Activated naive CD4-positive, alpha-beta T cell treated with anti-CD3 and anti-CD28 coated beads, Interleukin-2, amount 50 U/mL, for 16 hours (primary cell): ENCODE data around the gene DBET.
"Not testable (repeated sequence)": the region's sequence is repeated elsewhere in the genome, so short reads cannot be mapped to it uniquely, and the experiment has no call there.

Source experiments
- DNase-seq: peaks from one replicate; pipeline ENCODE4 v3.0.0-alpha.2; 2020

The DBET gene

GRCh38 chr4:190064342-190064741 is at the start of gene DBET:
DBET (plus strand) TSS chr4:190064502.
- DNase-seq: not testable (repeated sequence)

DNA sequence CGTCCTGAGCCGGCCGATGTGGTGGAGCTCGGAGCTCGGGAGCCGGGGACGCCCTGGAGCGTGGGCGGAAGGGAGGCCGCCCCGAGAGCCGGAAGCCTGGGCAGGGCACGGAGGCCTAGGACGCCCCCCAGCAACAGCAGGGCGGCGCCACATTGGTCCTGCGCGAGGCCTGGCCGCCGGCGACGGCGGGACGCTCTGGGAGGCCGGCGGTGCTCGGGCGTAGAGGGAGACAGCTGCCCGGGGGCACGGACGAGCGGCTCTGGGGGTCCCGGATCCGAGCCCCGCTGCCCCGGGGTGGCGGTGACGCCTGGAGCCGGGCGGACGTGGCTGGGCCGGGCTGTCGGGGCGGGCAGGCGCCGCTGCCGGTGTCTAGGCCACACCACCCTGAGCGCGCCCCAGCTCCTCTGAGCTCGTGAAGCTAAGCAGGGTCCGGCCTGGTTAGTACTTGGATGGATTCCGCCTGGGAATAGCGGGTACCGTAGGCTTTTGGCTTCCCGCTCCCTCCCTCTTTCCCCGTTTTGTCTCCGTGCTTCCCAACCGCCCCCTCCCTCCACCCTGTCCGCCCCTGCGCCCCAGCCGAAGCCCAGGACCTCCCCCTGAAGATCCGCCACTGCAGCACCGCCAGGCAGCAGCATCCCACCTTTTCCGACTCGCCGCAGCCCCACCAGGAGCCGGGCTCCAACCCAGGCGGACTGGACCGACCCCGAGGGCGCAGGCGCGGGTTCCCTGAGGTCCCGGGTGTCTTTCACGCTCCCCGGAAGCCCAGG is 49.3 kb upstream of the DBET start:
- no peak for DNase-seq

DNA sequence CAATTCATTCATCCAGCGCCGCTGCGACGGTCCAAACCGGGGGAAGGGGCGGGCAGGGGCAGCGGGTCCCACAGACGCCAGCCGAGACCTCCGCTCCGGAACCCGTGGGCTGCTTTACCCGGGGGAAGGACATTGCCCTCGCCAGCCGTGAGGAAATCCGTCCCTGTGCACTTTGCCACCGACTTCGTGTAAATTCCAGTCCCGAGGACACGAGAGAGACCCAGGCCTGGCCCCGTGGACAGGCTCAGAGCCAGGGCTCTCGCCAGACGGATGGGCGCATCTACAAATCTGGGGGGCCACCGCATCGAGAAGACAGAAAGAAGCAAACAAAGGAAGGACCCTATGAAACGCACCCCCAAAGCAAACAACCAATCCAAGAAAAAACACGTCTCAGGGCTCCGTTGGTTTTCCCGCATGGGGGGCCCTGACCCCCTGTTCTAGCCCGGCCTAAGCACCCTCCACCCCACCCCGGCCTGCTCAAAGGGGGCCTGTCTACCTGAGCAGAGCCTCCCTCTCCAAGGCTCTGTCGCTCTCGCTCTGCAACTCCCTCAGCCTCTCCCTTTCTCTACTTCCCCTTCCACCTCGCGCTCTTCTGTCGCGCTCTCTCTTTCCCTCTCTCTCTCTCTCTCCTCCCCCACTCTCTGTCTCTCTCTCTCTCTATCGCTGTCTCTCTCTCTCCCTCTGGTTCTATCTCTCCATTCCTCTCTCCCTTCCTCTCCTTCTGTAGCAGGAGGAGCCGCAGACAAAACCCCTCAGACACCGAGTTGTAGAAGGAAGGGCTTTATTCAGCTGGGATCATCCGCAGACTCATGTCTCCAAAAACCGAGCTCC is 48.5 kb upstream of the DBET start:
- no peak for DNase-seq

- no peak for DNase-seq
These were observed 47.7 kb upstream of the DBET start for GRCh38 chr4:190016369-190017289.

- DNase-seq: no peak
These were observed 46.7 kb upstream of the DBET start for GRCh38 chr4:190017357-190018200.

GRCh38 chr4:190018201-190018920 is 45.9 kb upstream of the DBET start:
- no peak for DNase-seq

- DNase-seq: no peak
These were observed 45.1 kb upstream of the DBET start for GRCh38 chr4:190019023-190019858.

DNA sequence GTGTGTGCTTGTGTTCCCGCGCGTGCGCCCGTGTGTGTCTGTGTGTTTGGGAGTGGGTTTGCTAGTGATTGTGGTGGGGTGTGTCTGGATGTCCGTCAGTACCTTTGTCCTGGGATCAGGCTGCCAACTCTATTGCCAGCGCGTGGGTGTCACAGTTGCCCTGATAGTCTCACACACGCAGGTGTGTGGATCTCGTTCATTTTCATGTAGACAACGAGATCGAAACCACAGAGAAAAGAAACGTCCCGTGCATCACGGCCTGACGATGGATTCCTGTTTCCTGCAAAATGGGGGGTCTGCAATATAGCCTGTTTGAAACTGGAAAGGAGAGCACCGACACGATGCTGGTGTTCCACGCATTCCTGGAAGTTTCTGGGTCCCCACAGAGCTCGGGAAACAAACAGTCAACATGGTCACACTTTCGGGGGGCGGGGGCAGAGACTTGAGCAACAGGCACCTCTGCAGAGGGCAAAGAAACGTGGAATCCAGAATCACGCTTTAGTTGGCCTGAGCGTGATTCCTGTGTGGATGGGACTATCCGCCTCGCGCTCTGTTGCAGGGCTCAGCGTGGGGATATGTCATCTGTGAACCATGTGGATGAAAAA is 44.3 kb upstream of the DBET start:
- not testable (repeated sequence) for DNase-seq

- DNase-seq: peak; percentile 15
These were observed 43.2 kb upstream of the DBET start for GRCh38 chr4:190020790-190021717.

GRCh38 chr4:190021973-190022372 is 42.3 kb upstream of the DBET start:
- DNase-seq: not testable (repeated sequence)

DNA sequence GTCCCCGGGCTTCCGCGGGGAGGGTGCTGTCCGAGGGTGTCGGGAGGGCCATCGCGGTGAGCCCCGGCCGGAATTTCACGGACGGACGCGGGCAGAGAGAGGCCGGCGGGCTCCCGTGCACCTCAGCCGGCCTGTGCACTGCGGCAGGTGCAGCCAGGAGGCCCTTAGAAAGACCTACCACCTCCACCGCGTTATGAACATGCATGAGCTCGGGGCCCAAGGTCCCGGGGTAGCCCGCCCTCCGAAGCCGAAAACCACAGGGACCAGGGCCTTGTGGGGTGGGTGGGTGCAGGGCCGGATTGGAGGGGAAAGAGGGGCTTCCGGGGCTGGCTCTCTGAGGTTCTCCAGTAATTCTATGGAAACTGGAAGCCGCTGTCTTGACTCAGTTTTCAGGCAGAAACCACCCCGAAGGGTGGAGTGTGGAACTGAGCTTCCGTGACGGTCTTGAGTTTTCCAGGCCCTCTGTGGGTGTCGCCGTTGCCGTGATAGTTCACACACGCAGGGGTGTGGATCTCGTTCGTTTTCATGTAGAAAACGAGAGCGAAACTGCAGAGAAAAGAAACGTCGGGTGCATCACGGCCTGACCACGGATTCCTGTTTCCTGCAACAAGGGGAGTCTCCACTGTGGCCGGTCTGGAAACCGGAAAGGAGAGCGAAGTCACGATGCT is 41.6 kb upstream of the DBET start:
- DNase-seq: peak; percentile 13

- not testable (repeated sequence) for DNase-seq
These were observed 37.1 kb upstream of the DBET start, which contains the start of gene FRG2 for GRCh38 chr4:190027156-190027555. FRG2 (minus strand) TSS chr4:190027256; CDS start chr4:190027204, 52 bp downstream.

- DNase-seq: not testable (repeated sequence)
These were observed 33.0 kb upstream of the DBET start for GRCh38 chr4:190031264-190031663.

- not testable (repeated sequence) for DNase-seq
These were observed 26.5 kb upstream of the DBET start for GRCh38 chr4:190037704-190038388.

DNA sequence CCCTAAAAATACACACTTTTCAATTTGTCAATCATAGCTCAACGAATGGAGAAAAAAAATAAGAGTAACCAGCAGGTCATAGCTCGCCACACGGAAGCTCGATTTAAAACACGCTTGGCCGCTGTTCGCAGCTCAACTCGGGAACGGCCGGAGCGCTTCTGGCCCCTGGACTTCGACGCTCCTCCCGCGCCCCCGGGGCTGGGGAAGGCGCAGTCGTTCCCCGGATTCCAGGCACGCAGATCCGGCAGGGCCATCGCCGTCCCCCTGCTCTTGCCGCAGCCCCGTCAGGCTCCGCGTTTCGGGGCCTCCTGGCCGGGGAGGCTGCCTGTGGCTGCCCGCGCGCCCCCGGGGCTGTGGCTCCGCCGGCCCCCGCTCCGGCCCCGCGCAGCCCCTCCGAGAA is 23.4 kb upstream of the DBET start:
- DNase-seq: not testable (repeated sequence)

GRCh38 chr4:190047627-190048026 is 16.7 kb upstream of the DBET start:
- not testable (repeated sequence) for DNase-seq
